ENCODE measurements around the gene ANKFY1.
"Not testable (repeated sequence)": the region's sequence is repeated elsewhere in the genome, so short reads cannot be mapped to it uniquely, and the experiment has no call there.

The ANKFY1 gene

GRCh38 chr17:4150096-4150495 is 113.7 kb downstream of the ANKFY1 start:
- DNase-seq, result no peak

- no peak for DNase-seq
Observed at GRCh38 chr17:4148611-4149308, 115.0 kb downstream of the ANKFY1 start.

- no peak for DNase-seq
Observed at GRCh38 chr17:4147751-4148310, 115.9 kb downstream of the ANKFY1 start.

GRCh38 chr17:4146641-4147040 is 117.1 kb downstream of the ANKFY1 start:
- no peak for DNase-seq

GRCh38 chr17:4144422-4144747 is 119.4 kb downstream of the ANKFY1 start:
- DNase-seq, result no peak

GRCh38 chr17:4143563-4144421 is 120.0 kb downstream of the ANKFY1 start:
- DNase-seq, result peak; percentile 89

GRCh38 chr17:4142107-4142900 is 121.5 kb downstream of the ANKFY1 start:
- DNase-seq, result peak; percentile 39

GRCh38 chr17:4140125-4140524 is 123.7 kb downstream of the ANKFY1 start:
- no peak for DNase-seq

- not testable (repeated sequence) for DNase-seq
Observed at GRCh38 chr17:4138906-4139526, 124.8 kb downstream of the ANKFY1 start.

GRCh38 chr17:4136373-4136772 is 127.4 kb downstream of the ANKFY1 start:
- DNase-seq, result no peak

- DNase-seq, result no peak
Observed at GRCh38 chr17:4135489-4135888, 128.3 kb downstream of the ANKFY1 start.

- DNase-seq, result no peak
Observed at GRCh38 chr17:4134721-4135120, 129.1 kb downstream of the ANKFY1 start.

- no peak for DNase-seq
Observed at GRCh38 chr17:4130715-4131114, 133.1 kb downstream of the ANKFY1 start.

GRCh38 chr17:4127555-4127954 is 136.2 kb downstream of the ANKFY1 start:
- DNase-seq, result no peak

GRCh38 chr17:4125552-4125951 is 138.2 kb downstream of the ANKFY1 start:
- no peak for DNase-seq

GRCh38 chr17:4124999-4125398 is 138.8 kb downstream of the ANKFY1 start:
- no peak for DNase-seq

- no peak for DNase-seq
Observed at GRCh38 chr17:4120332-4120731, 143.4 kb downstream of the ANKFY1 start.

GRCh38 chr17:4119299-4119698 is 144.5 kb downstream of the ANKFY1 start:
- DNase-seq, result no peak

- no peak for DNase-seq
Observed at GRCh38 chr17:4118015-4118743, 145.6 kb downstream of the ANKFY1 start.

GRCh38 chr17:4116516-4116915 is 147.3 kb downstream of the ANKFY1 start:
- no peak for DNase-seq

All from stimulated activated CD4-positive, alpha-beta T cell treated with anti-CD3 and anti-CD28 coated beads, Interleukin-4, amount 100 ng/mL, for 1 hour (primary cell).